ENCODE results near the gene AHI1. TPM values are rescaled to one million over a fixed set of nuclear protein-coding genes. Genes with fewer than 3 reads are reported as not detected.

AHI1 gene
- total and polyA plus RNA-seq, 8 donors = 3.7 to 89.9 (median 49.5) TPM

DNA sequence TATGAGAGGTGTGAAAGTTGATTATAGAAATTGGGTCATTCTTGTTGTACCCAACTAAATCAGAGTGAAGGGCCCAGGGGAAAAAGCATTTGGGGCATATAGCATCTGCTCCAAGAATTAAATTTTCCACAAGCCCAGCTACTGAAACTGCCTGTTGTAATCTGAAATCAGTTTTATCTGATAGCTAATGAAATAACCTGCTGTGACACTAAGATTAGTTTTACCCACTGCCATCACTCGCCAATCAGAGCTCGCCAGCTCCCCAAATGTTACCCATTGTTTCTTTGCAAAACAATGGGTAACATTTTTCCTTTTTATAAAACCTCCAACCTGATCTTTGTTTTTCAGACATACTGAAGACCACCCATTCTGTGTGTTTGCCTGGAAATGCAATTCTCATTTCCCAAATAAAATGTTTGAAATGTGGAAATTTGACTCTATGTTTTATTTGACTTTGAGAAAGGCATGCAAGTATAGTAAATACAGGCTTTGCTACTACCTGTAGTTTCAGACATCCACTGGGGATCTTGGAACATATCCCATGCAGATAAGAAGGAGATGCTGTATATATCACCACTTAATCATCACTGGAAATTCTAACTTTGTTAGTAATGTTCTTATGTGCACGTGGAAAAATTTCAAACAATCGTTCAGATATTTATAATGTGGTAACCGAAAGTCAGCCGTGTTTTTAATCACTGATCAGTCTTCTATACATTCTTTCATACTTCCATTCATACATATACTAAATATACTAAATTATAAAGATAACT lies 6.3 kb upstream of the AHI1 start:
- WGBS, 5 donors = 82 to 91% (median 84%) methylated on average over 6 of the region's 6 CpGs
- no peak overlapping the region for H3K4me3 ChIP-seq
- no peak for DNase-seq
- intact Hi-C loops (cut with DNase I; ENCODE audit: low total_unique reads) = no loop called here
- H3K36me3 ChIP-seq = no peaks in the 10 kb centered on the region
- TF ChIP-seq CTCF (IDR thresholded peaks at IDR 0.05) (no peak), POLR2AphosphoS5 (IDR thresholded peaks at IDR 0.05) (no peak), POLR2A (IDR thresholded peaks at IDR 0.05) (no peak), EP300 (IDR thresholded peaks at IDR 0.05) (no peak)
- no peaks in the 10 kb centered on the region for H3K9me3 ChIP-seq
- H3K27me3 ChIP-seq = no peaks in the 10 kb centered on the region
- H3K4me1 ChIP-seq = peaks cover 6 to 26% (median 20%) of the 10 kb centered on the region in 4 donors
- H3K27ac ChIP-seq = no peak overlapping the region

- 86 to 92% (median 89%) methylated on average over 5 of the region's 5 CpGs for WGBS, 5 donors
- intact Hi-C loops (cut with DNase I; ENCODE audit: low total_unique reads) = no loop called here
Measured at GRCh38 chr6:135499441-135500340, 2.2 kb upstream of the AHI1 start.

GRCh38 chr6:135498185-135498841 lies 773 bp upstream of the AHI1 start:
- peak; percentile 72 to 94 for DNase-seq
- Histone ChIP-seq H3K27me3 (no peaks in the 10 kb centered on the region), H3K4me1 (peaks cover 5 to 37% (median 22%) of the 10 kb centered on the region in 4 donors), H3K27ac (peak overlapping the region; percentile 92 to 99 (median 97)), H3K9me3 (no peaks in the 10 kb centered on the region), H3K36me3 (peaks cover 0 to under 1% (median 0%) of the 10 kb centered on the region in 4 donors), H3K4me3 (peak overlapping the region; percentile 60 to 74 (median 68))
- 0 to 1% (median 1%) methylated on average over 16 of the region's 16 CpGs for WGBS, 5 donors
- intact Hi-C loops (cut with DNase I; ENCODE audit: low total_unique reads) = no loop called here
- no peak for TF ChIP-seq CTCF (IDR thresholded peaks at IDR 0.05)
- TF ChIP-seq EP300 (IDR thresholded peaks at IDR 0.05) = no peak
- TF ChIP-seq POLR2AphosphoS5 (IDR thresholded peaks at IDR 0.05) = peak; percentile 80 to 93 (median 86)
- peak in 1 of 4 donors; percentile 65 for TF ChIP-seq POLR2A (IDR thresholded peaks at IDR 0.05)

More at GRCh38 chr6:135499441-135500340, 2.2 kb upstream of the AHI1 start:
- Histone ChIP-seq H3K27ac (peak overlapping the region in 1 of 5 donors; percentile 97), H3K9me3 (no peaks in the 10 kb centered on the region), H3K36me3 (no peaks in the 10 kb centered on the region), H3K27me3 (no peaks in the 10 kb centered on the region), H3K4me1 (peaks cover 5 to 32% (median 22%) of the 10 kb centered on the region in 4 donors), H3K4me3 (no peak overlapping the region)
- no peak for DNase-seq
- TF ChIP-seq POLR2AphosphoS5 (IDR thresholded peaks at IDR 0.05) (no peak), EP300 (IDR thresholded peaks at IDR 0.05) (no peak), CTCF (IDR thresholded peaks at IDR 0.05) (no peak), POLR2A (IDR thresholded peaks at IDR 0.05) (no peak)

Data from stomach (tissue), 9 donors.